Vagina (tissue), 2 donors: ENCODE data around the gene GADL1. TPM values are rescaled to one million over a fixed set of nuclear protein-coding genes. Genes with fewer than 3 reads are reported as not detected.

Experiments
- DNase-seq, 2 donors: peaks; one replicate each; pipeline ENCODE4 v3.0.0-alpha.2; 2017; ENCODE audit errors: extremely low spot score in 2 of 2
- H3K27ac ChIP-seq: fragments of 200-600 bp; sonication (generic); one replicate; pipeline ENCODE4 v1.5.1; 2019
- H3K27me3 ChIP-seq: fragments of 200-600 bp; sonication (generic); one replicate; pipeline ENCODE4 v1.5.1; 2019
- H3K36me3 ChIP-seq, 2 donors: fragments of 200-600 bp; sonication (generic); one replicate each; pipeline ENCODE4 v1.5.1; 2017 to 2019
- H3K4me1 ChIP-seq: fragments of 200-600 bp; sonication (generic); one replicate; pipeline ENCODE4 v1.5.1; 2019
- H3K4me3 ChIP-seq, 2 donors: fragments of 200-600 bp; sonication (generic); 1 replicate in 1 of 2; 2 replicates in 1 of 2; pipeline ENCODE4 v1.5.1; 2016 to 2019
- H3K9me3 ChIP-seq: fragments of 200-600 bp; sonication (generic); one replicate; pipeline ENCODE4 v1.5.1; 2019
- POLR2A ChIP-seq, 2 donors: fragments of 450-650 bp; IDR thresholded peaks; one replicate each; pipeline ENCODE4 v1.6.1; 2017; ENCODE audit warnings: antibody characterized with exemption in 2 of 2, mild to moderate bottlenecking in 2 of 2, moderate library complexity in 2 of 2
- POLR2AphosphoS5 ChIP-seq, 2 donors: sonication (generic); formaldehyde crosslinking; IDR thresholded peaks; one replicate each; pipeline ENCODE4 v1.9.0; 2017; ENCODE audit warnings: antibody characterized with exemption in 2 of 2, mild to moderate bottlenecking in 2 of 2, low read depth in 1 of 2; ENCODE audit not compliant: insufficient read depth in 1 of 2
- intact Hi-C: fragments of 100-400 bp; cut with DNase I; formaldehyde crosslinking; loops from one replicate; pipeline ENCODE4 v1.15.1; 2023
- total RNA-seq: library from RNA; depleted of rRNA; stranded (reverse); fragments of >200 nt; gene quantifications from one replicate; pipeline ENCODE4 v1.2.3, GENCODE V29; 2016
- TF ChIP-seq, protein P1 (sequence below), 3 experiments: fragments of 450-650 bp in 2 of 3; fragments of 200-600 bp in 1 of 3; sonication (generic) in 1 of 3; IDR thresholded peaks; one replicate each; pipeline ENCODE4 v1.5.1; 2017 to 2019; ENCODE audit warnings: antibody characterized with exemption in 3 of 3, mild to moderate bottlenecking in 2 of 3, moderate library complexity in 2 of 3

The GADL1 gene
- total RNA-seq, 1 donor from 2014 or later: not detected

DNA sequence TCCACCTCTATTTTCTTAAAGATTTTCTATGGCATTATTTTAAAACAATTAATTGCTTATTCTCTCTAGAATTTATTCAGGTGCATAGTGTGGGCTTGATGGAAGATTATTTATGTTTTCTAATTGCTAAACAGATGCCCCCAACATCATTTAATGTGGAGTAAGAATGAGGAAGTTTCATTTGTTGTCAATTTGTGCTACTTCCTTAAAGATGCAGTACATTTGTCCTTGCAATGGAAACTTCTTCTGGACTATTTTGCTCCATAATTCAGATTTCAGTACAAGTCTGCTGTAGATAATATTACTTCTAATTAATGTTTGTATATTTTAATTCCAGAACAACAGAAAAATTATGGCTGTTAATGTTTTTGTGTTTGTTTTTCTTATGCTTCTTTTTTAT lies 183.3 kb downstream of the GADL1 start:
- no peak for DNase-seq
- TF ChIP-seq POLR2A (IDR thresholded peaks at IDR 0.05) (no peak), POLR2AphosphoS5 (IDR thresholded peaks at IDR 0.05; ENCODE audit: insufficient read depth in 1 of 2, low read depth in 1 of 2) (no peak)
- TF ChIP-seq, protein P1, sequence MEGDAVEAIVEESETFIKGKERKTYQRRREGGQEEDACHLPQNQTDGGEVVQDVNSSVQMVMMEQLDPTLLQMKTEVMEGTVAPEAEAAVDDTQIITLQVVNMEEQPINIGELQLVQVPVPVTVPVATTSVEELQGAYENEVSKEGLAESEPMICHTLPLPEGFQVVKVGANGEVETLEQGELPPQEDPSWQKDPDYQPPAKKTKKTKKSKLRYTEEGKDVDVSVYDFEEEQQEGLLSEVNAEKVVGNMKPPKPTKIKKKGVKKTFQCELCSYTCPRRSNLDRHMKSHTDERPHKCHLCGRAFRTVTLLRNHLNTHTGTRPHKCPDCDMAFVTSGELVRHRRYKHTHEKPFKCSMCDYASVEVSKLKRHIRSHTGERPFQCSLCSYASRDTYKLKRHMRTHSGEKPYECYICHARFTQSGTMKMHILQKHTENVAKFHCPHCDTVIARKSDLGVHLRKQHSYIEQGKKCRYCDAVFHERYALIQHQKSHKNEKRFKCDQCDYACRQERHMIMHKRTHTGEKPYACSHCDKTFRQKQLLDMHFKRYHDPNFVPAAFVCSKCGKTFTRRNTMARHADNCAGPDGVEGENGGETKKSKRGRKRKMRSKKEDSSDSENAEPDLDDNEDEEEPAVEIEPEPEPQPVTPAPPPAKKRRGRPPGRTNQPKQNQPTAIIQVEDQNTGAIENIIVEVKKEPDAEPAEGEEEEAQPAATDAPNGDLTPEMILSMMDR (IDR thresholded peaks at IDR 0.05): no peak
- H3K9me3 ChIP-seq: no peaks in the 10 kb centered on the region
- intact Hi-C loops: no loop called here
- no peak overlapping the region for H3K4me3 ChIP-seq
- H3K4me1 ChIP-seq: no peaks in the 10 kb centered on the region
- H3K27me3 ChIP-seq: no peaks in the 10 kb centered on the region
- H3K36me3 ChIP-seq: no peaks in the 10 kb centered on the region
- H3K27ac ChIP-seq: no peak overlapping the region

DNA sequence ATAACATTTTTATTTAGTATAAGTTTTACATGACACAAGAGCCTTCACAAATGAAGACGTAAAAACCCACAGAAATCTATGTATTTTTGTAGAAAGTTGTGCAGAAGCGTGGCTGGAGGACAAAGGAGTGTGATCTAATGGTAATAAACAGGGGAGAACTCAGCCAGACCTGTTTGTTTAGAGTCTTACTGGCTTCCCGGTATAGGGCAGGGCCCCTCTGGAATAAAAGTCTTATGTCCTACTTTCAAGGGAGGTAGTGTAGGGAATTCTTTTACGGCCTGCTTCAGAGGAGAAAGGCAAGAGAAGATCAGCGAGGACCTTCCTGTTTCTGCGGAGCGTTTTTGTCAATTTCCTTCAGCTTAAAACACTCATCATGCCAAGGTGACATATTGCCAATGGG lies 184.4 kb downstream of the GADL1 start:
- H3K27me3 ChIP-seq: no peaks in the 10 kb centered on the region
- no peaks in the 10 kb centered on the region for H3K36me3 ChIP-seq
- no peaks in the 10 kb centered on the region for H3K9me3 ChIP-seq
- no peak overlapping the region for H3K4me3 ChIP-seq
- H3K27ac ChIP-seq: no peak overlapping the region
- DNase-seq: no peak
- intact Hi-C loops: no loop called here
- H3K4me1 ChIP-seq: no peaks in the 10 kb centered on the region
- TF ChIP-seq POLR2A (IDR thresholded peaks at IDR 0.05) (no peak), POLR2AphosphoS5 (IDR thresholded peaks at IDR 0.05; ENCODE audit: insufficient read depth in 1 of 2, low read depth in 1 of 2) (no peak)
- TF ChIP-seq, protein P1 (IDR thresholded peaks at IDR 0.05): no peak

DNA sequence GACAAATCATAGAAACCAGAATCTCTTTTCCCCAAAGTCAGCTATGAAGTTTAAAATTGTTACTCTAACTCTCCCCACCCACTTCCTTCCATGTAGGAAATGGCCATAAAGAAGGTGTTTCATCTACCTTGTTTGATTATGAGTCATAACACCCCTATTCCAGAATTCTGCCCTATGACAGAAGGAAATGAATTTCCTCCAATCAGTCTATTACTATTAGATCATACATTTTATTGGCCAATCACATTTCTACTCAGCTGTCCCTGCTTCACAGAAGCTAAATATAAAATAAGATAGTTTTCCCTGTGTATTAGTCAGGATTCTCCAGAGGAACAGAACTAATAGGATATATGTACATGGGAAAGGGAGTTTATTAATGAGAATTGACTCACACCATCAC lies 186.0 kb downstream of the GADL1 start:
- Histone ChIP-seq H3K36me3 (no peaks in the 10 kb centered on the region), H3K4me3 (no peak overlapping the region), H3K4me1 (no peaks in the 10 kb centered on the region), H3K9me3 (no peaks in the 10 kb centered on the region), H3K27me3 (no peaks in the 10 kb centered on the region), H3K27ac (no peak overlapping the region)
- DNase-seq: no peak
- TF ChIP-seq POLR2AphosphoS5 (IDR thresholded peaks at IDR 0.05; ENCODE audit: insufficient read depth in 1 of 2, low read depth in 1 of 2): peak in 1 of 2 donors; percentile 23
- TF ChIP-seq POLR2A (IDR thresholded peaks at IDR 0.05): no peak
- TF ChIP-seq, protein P1 (IDR thresholded peaks at IDR 0.05): no peak
- intact Hi-C loops: no loop called here

DNA sequence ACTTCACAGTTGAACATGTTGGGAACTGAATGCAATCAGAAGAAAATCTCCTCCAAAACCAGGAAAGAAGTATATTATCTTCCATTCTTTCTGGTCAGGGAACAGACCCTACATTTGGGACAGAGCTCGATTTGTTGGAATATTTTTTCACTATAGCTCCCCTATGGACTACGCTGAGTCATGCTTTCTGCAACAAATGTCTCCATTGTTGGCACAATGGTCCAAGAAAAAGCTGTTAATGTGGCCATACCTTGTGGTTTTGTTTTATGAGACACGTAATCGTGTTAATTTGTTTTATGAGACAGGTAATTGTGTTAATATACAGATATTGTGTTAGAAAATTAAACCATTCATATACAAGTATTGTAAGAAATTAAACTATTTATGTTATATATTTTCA lies 186.6 kb downstream of the GADL1 start:
- no peak overlapping the region for H3K4me3 ChIP-seq
- no peaks in the 10 kb centered on the region for H3K9me3 ChIP-seq
- TF ChIP-seq, protein P1 (IDR thresholded peaks at IDR 0.05): no peak
- TF ChIP-seq POLR2A (IDR thresholded peaks at IDR 0.05) (no peak), POLR2AphosphoS5 (IDR thresholded peaks at IDR 0.05; ENCODE audit: insufficient read depth in 1 of 2, low read depth in 1 of 2) (no peak)
- no peak for DNase-seq
- intact Hi-C loops: no loop called here
- no peaks in the 10 kb centered on the region for H3K4me1 ChIP-seq
- no peaks in the 10 kb centered on the region for H3K36me3 ChIP-seq
- H3K27ac ChIP-seq: no peak overlapping the region
- H3K27me3 ChIP-seq: no peaks in the 10 kb centered on the region

DNA sequence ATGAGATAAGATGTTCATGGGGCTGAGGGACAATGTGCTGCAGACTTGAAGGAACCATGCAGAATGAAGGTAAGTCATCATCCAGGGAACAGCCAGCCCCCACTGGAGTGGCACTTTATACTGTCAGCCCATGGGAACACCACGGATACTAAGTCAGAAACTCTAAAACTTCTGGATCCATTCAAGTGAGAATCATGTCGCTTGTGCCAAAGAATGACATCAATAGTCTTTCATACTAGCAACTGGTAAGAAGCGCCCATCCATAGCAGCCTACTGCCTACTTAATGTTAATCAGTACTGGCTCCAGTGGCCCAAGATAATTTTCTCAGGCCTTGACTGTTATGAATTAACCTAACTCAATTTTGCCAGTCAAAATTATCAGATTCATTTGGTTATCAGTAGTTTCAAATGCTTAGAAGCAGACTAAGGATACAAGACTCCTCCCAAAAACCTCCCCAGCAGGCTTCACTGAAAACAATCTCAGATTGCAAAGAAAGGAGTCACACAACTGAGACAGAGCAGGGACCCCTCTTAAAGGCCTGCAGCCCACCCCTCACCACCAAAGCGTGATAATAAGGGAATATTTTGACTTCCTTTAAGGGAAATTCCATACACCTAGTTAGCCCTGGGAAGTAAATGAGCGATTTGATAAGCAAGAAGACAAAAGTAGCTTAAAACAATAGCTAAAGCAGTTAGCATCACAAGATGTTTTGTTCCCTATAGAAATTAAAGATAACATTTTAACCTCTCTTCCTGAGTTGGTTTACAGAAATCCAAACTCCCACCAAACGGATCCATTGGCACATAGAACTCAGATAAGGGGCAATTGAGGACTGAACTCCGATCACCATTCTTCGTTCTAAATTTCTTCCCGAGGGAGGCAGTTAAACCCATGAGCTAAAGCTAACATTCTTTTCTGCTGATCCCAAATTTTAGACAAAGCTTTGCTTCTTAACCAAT lies 189.2 kb downstream of the GADL1 start:
- no peaks in the 10 kb centered on the region for H3K4me1 ChIP-seq
- TF ChIP-seq POLR2A (IDR thresholded peaks at IDR 0.05) (no peak), POLR2AphosphoS5 (IDR thresholded peaks at IDR 0.05; ENCODE audit: insufficient read depth in 1 of 2, low read depth in 1 of 2) (no peak)
- TF ChIP-seq, protein P1 (IDR thresholded peaks at IDR 0.05): no peak
- no peaks in the 10 kb centered on the region for H3K27me3 ChIP-seq
- intact Hi-C loops: no loop called here
- no peaks in the 10 kb centered on the region for H3K9me3 ChIP-seq
- H3K36me3 ChIP-seq: no peaks in the 10 kb centered on the region
- H3K4me3 ChIP-seq: no peak overlapping the region
- no peak for DNase-seq
- no peak overlapping the region for H3K27ac ChIP-seq
